H9 (cell line): Measurements from ENCODE around the gene GNAT3. TPM values are rescaled to one million over a fixed set of nuclear protein-coding genes. Genes with fewer than 3 reads are reported as not detected.

Experiments used
- DNase-seq: peaks from one replicate; pipeline ENCODE4 v3.0.0-alpha.2; 2017
- H2AFZ ChIP-seq: one replicate; pipeline ENCODE4 v1.6.1; 2013; ENCODE audit warnings: mild to moderate bottlenecking, low read length, control low read depth, moderate library complexity
- H2AK5ac ChIP-seq: 2 replicates; pipeline ENCODE4 v1.6.1; 2013; ENCODE audit warnings: low read length, control low read depth, mixed read lengths; ENCODE audit not compliant: insufficient read length
- H2BK120ac ChIP-seq: one replicate; pipeline ENCODE4 v1.6.1; 2013; ENCODE audit warnings: low read depth, mild to moderate bottlenecking, low read length, control low read depth, inconsistent platforms; ENCODE audit not compliant: poor library complexity, severe bottlenecking
- H2BK12ac ChIP-seq: 2 replicates; pipeline ENCODE4 v1.6.1; 2013; ENCODE audit warnings: low read length, control low read depth, mixed read lengths, low read depth; ENCODE audit not compliant: insufficient read length
- H2BK15ac ChIP-seq: 2 replicates; pipeline ENCODE4 v1.6.1; 2013; ENCODE audit warnings: low read depth, low read length, control low read depth
- H2BK20ac ChIP-seq: one replicate; pipeline ENCODE4 v1.6.1; 2013; ENCODE audit warnings: low read depth, mild to moderate bottlenecking, low read length, control low read depth, inconsistent platforms; ENCODE audit not compliant: poor library complexity, severe bottlenecking
- H2BK5ac ChIP-seq: 2 replicates; pipeline ENCODE4 v1.6.1; 2013; ENCODE audit warnings: low read length, control low read depth, mixed read lengths; ENCODE audit not compliant: insufficient read length
- H3K14ac ChIP-seq: 2 replicates; pipeline ENCODE4 v1.6.1; 2013; ENCODE audit warnings: low read length, control low read depth; ENCODE audit not compliant: insufficient read depth
- H3K18ac ChIP-seq: 2 replicates; pipeline ENCODE4 v1.6.1; 2013; ENCODE audit warnings: low read depth, mild to moderate bottlenecking, mixed read lengths, low read length, control low read depth; ENCODE audit not compliant: insufficient read length
- H3K23ac ChIP-seq: 2 replicates; pipeline ENCODE4 v1.6.1; 2013; ENCODE audit warnings: low read length, control low read depth, mixed read lengths, low read depth; ENCODE audit not compliant: insufficient read length
- H3K23me2 ChIP-seq: 2 replicates; pipeline ENCODE4 v1.6.1; 2013; ENCODE audit warnings: low read depth, mild to moderate bottlenecking, mixed read lengths, low read length, control low read depth; ENCODE audit not compliant: insufficient read length, poor library complexity, severe bottlenecking
- H3K27ac ChIP-seq: 2 replicates; pipeline ENCODE4 v1.5.1; 2013; ENCODE audit warnings: low read length, control low read depth, mixed read lengths, low read depth; ENCODE audit not compliant: insufficient read length
- H3K27me3 ChIP-seq: 2 replicates; pipeline ENCODE4 v1.6.1; 2013; ENCODE audit warnings: low read length, control low read depth, inconsistent platforms; ENCODE audit not compliant: insufficient read depth
- H3K4ac ChIP-seq: 2 replicates; pipeline ENCODE4 v1.6.1; 2013; ENCODE audit warnings: low read depth, mild to moderate bottlenecking, control low read depth, inconsistent platforms, low read length, moderate library complexity
- H3K4me1 ChIP-seq: 2 replicates; pipeline ENCODE4 v1.6.1; 2013; ENCODE audit warnings: low read length, control low read depth, inconsistent platforms; ENCODE audit not compliant: insufficient read depth
- H3K4me2 ChIP-seq: 2 replicates; pipeline ENCODE4 v1.6.1; 2013; ENCODE audit warnings: low read length, control low read depth, mixed read lengths; ENCODE audit not compliant: insufficient read length, insufficient read depth
- H3K56ac ChIP-seq: 2 replicates; pipeline ENCODE4 v1.6.1; 2013; ENCODE audit warnings: low read depth, mild to moderate bottlenecking, mixed read lengths, low read length, control low read depth; ENCODE audit not compliant: insufficient read length
- H3K79me1 ChIP-seq: 2 replicates; pipeline ENCODE4 v1.6.1; 2013; ENCODE audit warnings: low read depth, mild to moderate bottlenecking, moderate library complexity, low read length, control low read depth, inconsistent platforms; ENCODE audit not compliant: insufficient read depth, poor library complexity, severe bottlenecking
- H3K79me2 ChIP-seq: 2 replicates; pipeline ENCODE4 v1.6.1; 2013; ENCODE audit warnings: low read length, control low read depth, inconsistent platforms; ENCODE audit not compliant: insufficient read depth
- H3K9ac ChIP-seq: 2 replicates; pipeline ENCODE4 v1.6.1; 2013; ENCODE audit warnings: low read length, control low read depth, mixed read lengths; ENCODE audit not compliant: insufficient read length; ENCODE audit errors: extremely low read depth
- H3K9me3 ChIP-seq: one replicate; pipeline ENCODE4 v1.6.1; 2013; ENCODE audit warnings: low read depth, low read length, inconsistent platforms; ENCODE audit not compliant: control insufficient read depth
- H3T11ph ChIP-seq: one replicate; pipeline ENCODE4 v1.6.1; 2013; ENCODE audit warnings: mild to moderate bottlenecking, low read length, control low read depth, inconsistent platforms
- H4K20me1 ChIP-seq: one replicate; pipeline ENCODE4 v1.6.1; 2013; ENCODE audit not compliant: control insufficient read depth, insufficient read length, insufficient read depth
- H4K5ac ChIP-seq: 2 replicates; pipeline ENCODE4 v1.6.1; 2013; ENCODE audit warnings: low read depth, mild to moderate bottlenecking, mixed read lengths, low read length, control low read depth; ENCODE audit not compliant: insufficient read length
- H4K8ac ChIP-seq: replicated peaks from 2 replicates; pipeline ENCODE4 v1.6.1; 2013; ENCODE audit warnings: low read length, control low read depth, mixed read lengths, low read depth; ENCODE audit not compliant: insufficient read length
- H4K91ac ChIP-seq: 2 replicates; pipeline ENCODE4 v1.6.1; 2013; ENCODE audit warnings: low read depth, mild to moderate bottlenecking, moderate library complexity, mixed read lengths, low read length, control low read depth; ENCODE audit not compliant: insufficient read length
- H3K27ac Mint-ChIP-seq, 3 experiments: 2 replicates in 2 of 3; 3 replicates in 1 of 3; pipeline ENCODE4 v1.8.0; 2020 to 2021; ENCODE audit warnings: mixed read lengths in 3 of 3, mild to moderate bottlenecking in 1 of 3, moderate library complexity in 1 of 3
- H3K27me3 Mint-ChIP-seq: 2 replicates; pipeline ENCODE4 v1.8.0; 2021; ENCODE audit warnings: low read depth, mild to moderate bottlenecking, moderate library complexity, mixed read lengths
- H3K36me3 Mint-ChIP-seq, 3 experiments: 2 replicates in 2 of 3; 3 replicates in 1 of 3; pipeline ENCODE4 v1.8.0; 2020 to 2021; ENCODE audit warnings: low read depth in 3 of 3, mixed read lengths in 3 of 3; ENCODE audit not compliant: insufficient read depth in 1 of 3
- H3K4me1 Mint-ChIP-seq, 2 experiments: 2 replicates each; pipeline ENCODE4 v1.8.0; 2020; ENCODE audit warnings: mixed read lengths in 2 of 2
- H3K4me3 Mint-ChIP-seq, 2 experiments: 2 replicates in 1 of 2; 3 replicates in 1 of 2; pipeline ENCODE4 v1.8.0; 2020 to 2021; ENCODE audit warnings: mild to moderate bottlenecking in 2 of 2, mixed read lengths in 2 of 2, moderate library complexity in 1 of 2
- H3K9me3 Mint-ChIP-seq, 2 experiments: 2 replicates in 1 of 2; 3 replicates in 1 of 2; pipeline ENCODE4 v1.8.0; 2020; ENCODE audit warnings: mild to moderate bottlenecking in 2 of 2, mixed read lengths in 2 of 2, moderate library complexity in 1 of 2
- whole genome bisulfite sequencing: extraction: QIAGEN DNeasy Blood & Tissue Kit; methylation state at CpG from one replicate; pipeline ENCODE4 v1.1.7; 2013; ENCODE audit warnings: missing lambda C conversion rate, low lambda C conversion rate, mixed read lengths; ENCODE audit not compliant: insufficient read length; ENCODE audit errors: extremely low coverage; 5-methylcytosine and 5-hydroxymethylcytosine counted together
- total RNA-seq: library from RNA; stranded (reverse); gene quantifications from 2 replicates; pipeline ENCODE4 v1.2.1, GENCODE V29; 2021
- TF ChIP-seq, protein P1 (sequence below): fragments of 200-600 bp; sonication (generic); conservative IDR thresholded peaks from 3 replicates; pipeline ENCODE4 v1.8.0; 2021; ENCODE audit warnings: antibody characterized with exemption, mild to moderate bottlenecking

Gene GNAT3
- total RNA-seq, 1 experiment from 2014 or later, result not detected

DNA sequence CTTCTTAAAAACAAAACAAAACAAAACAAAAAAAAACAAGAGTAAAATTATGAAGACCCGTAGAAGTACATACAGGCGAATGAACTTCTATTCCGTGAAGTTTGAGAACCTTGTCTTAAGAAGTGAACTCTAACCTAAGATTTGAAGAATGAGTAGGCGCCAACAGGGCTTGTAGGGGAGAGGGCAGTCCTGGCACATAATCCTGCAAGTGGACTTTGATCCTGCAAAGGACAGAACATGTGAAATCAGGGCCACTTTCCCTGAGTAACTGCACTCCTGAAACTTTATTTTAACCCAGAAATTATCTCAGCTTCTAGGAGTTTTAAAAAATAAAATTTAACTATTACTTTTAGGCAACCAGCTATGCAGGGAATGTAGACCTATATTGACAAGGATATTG lies 62.0 kb downstream of the GNAT3 start:
- Histone ChIP-seq H4K5ac (no peak overlapping the region), H3K4ac (no peak overlapping the region), H3K9ac (no peak overlapping the region), H3K18ac (no peak overlapping the region), H3K79me2 (no peaks in the 10 kb centered on the region), H2AK5ac (no peak overlapping the region), H3K9me3 (no peaks in the 10 kb centered on the region), H3K23ac (no peak overlapping the region), H3K4me1 (no peaks in the 10 kb centered on the region), H4K8ac (no peak overlapping the region), H2BK12ac (no peak overlapping the region), H3K27me3 (no peaks in the 10 kb centered on the region), H4K91ac (no peak overlapping the region), H3K79me1 (no peaks in the 10 kb centered on the region), H2BK20ac (no peak overlapping the region), H3K23me2 (no peaks in the 10 kb centered on the region), H3T11ph (no peak overlapping the region), H3K27ac (no peak overlapping the region), H3K4me2 (no peak overlapping the region), H2AFZ (no peak overlapping the region), H2BK15ac (no peak overlapping the region), H2BK5ac (no peak overlapping the region), H3K14ac (no peak overlapping the region), H3K56ac (no peak overlapping the region), H4K20me1 (no peaks in the 10 kb centered on the region), H2BK120ac (no peak overlapping the region)
- TF ChIP-seq, protein P1, sequence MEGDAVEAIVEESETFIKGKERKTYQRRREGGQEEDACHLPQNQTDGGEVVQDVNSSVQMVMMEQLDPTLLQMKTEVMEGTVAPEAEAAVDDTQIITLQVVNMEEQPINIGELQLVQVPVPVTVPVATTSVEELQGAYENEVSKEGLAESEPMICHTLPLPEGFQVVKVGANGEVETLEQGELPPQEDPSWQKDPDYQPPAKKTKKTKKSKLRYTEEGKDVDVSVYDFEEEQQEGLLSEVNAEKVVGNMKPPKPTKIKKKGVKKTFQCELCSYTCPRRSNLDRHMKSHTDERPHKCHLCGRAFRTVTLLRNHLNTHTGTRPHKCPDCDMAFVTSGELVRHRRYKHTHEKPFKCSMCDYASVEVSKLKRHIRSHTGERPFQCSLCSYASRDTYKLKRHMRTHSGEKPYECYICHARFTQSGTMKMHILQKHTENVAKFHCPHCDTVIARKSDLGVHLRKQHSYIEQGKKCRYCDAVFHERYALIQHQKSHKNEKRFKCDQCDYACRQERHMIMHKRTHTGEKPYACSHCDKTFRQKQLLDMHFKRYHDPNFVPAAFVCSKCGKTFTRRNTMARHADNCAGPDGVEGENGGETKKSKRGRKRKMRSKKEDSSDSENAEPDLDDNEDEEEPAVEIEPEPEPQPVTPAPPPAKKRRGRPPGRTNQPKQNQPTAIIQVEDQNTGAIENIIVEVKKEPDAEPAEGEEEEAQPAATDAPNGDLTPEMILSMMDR, result no peak
- H3K4me1 Mint-ChIP-seq, result peaks cover 0 to under 1% of the 10 kb centered on the region in 2 experiments; a peak in 2 of 4 replicates
- no peak overlapping the region for H3K4me3 Mint-ChIP-seq
- H3K27me3 Mint-ChIP-seq, result no peaks in the 10 kb centered on the region
- no peaks in the 10 kb centered on the region for H3K9me3 Mint-ChIP-seq
- DNase-seq, result no peak
- H3K27ac Mint-ChIP-seq, result no peak overlapping the region
- H3K36me3 Mint-ChIP-seq, result no peaks in the 10 kb centered on the region
- WGBS, result no CpG with 5 or more reads among the region's 4 CpGs
